Esophagus muscularis mucosa (tissue), 4 donors: ENCODE data around the gene ATPAF2. TPM values are rescaled to one million over a fixed set of nuclear protein-coding genes. Genes with fewer than 3 reads are reported as not detected.

Experiments used
- DNase-seq: peaks from one replicate; pipeline ENCODE4 v3.0.0-alpha.2; 2017; ENCODE audit errors: extremely low spot score
- H3K27ac ChIP-seq, 4 donors: fragments of 200-600 bp; sonication (generic); replicated peaks in 1 of 4; 1 replicate in 3 of 4; 2 replicates in 1 of 4; pipeline ENCODE4 v1.5.1; 2016 to 2019; ENCODE audit warnings: mild to moderate bottlenecking in 1 of 4
- H3K27me3 ChIP-seq, 4 donors: fragments of 200-600 bp; sonication (generic); one replicate each; pipeline versions ENCODE4 v1.5.1 to v1.6.0; 2016 to 2019
- H3K36me3 ChIP-seq, 4 donors: fragments of 200-600 bp; sonication (generic); one replicate each; pipeline ENCODE4 v1.5.1; 2016 to 2019
- H3K4me1 ChIP-seq, 4 donors: fragments of 200-600 bp; sonication (generic); one replicate each; pipeline ENCODE4 v1.5.1; 2016 to 2019
- H3K4me3 ChIP-seq, 4 donors: fragments of 200-600 bp; sonication (generic); 1 replicate in 2 of 4; 2 replicates in 2 of 4; pipeline ENCODE4 v1.5.1; 2016 to 2019; ENCODE audit warnings: mild to moderate bottlenecking in 4 of 4, moderate library complexity in 1 of 4
- H3K9me3 ChIP-seq, 4 donors: fragments of 200-600 bp; sonication (generic); 1 replicate in 3 of 4; 2 replicates in 1 of 4; pipeline ENCODE4 v1.5.1; 2016 to 2019
- EP300 ChIP-seq: sonication (generic); formaldehyde crosslinking; IDR thresholded peaks from one replicate; pipeline ENCODE4 v1.6.1; 2017; ENCODE audit warnings: antibody characterized with exemption
- POLR2A ChIP-seq: fragments of 450-650 bp; IDR thresholded peaks from one replicate; pipeline ENCODE4 v1.6.1; 2017; ENCODE audit warnings: antibody characterized with exemption, moderate library complexity, mild to moderate bottlenecking, low read depth
- POLR2AphosphoS5 ChIP-seq, 2 donors: sonication (generic); formaldehyde crosslinking; IDR thresholded peaks; one replicate each; pipeline ENCODE4 v1.6.1; 2017; ENCODE audit warnings: antibody characterized with exemption in 2 of 2
- WGBS: methylation state at CpG from one replicate; pipeline ENCODE4 v1.1.5; 2018; 5-methylcytosine and 5-hydroxymethylcytosine counted together
- intact Hi-C: fragments of 100-400 bp; cut with DNase I; formaldehyde crosslinking; loops from one replicate; pipeline ENCODE4 v1.15.1; 2023
- total RNA-seq, 4 donors: library from RNA; depleted of rRNA; stranded (reverse); fragments of >200 nt; gene quantifications; one replicate each; pipeline versions ENCODE4 v1.1.0 to v1.2.1, GENCODE V29; 2016
- TF ChIP-seq, protein P1 (sequence below), 3 experiments: fragments of 200-600 bp in 2 of 3; fragments of 450-650 bp in 1 of 3; sonication (generic) in 2 of 3; IDR thresholded peaks; one replicate each; pipeline ENCODE4 v1.5.1; 2017 to 2019; ENCODE audit warnings: antibody characterized with exemption in 3 of 3, mild to moderate bottlenecking in 2 of 3, moderate library complexity in 1 of 3

Gene ATPAF2
- total RNA-seq, 4 donors from 2014 or later, result 10.4 to 26.1 (median 12.3) TPM

DNA sequence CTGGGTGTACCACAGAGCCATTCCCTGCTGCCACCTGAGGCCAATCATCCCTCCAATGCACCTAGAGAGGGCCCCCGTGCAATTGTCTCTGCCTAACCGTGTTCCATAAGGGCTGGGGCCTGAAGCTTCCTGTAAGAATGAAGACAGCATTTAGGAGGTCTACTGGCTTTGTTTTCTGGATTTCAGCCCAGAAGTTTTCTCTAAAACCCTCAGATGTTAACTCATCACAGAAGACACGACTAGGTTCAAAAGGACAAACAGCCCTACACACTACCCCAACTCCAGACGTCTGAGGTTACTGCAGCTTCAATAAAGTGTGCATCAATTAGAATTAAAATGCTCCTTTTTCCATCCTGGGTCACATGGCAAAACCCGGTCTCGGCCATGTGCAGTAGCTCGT lies 38.0 kb upstream of the ATPAF2 start:
- WGBS, result 63% methylated on average over 7 of the region's 7 CpGs
- no peak for DNase-seq
- Histone ChIP-seq H3K4me3 (no peak overlapping the region), H3K27me3 (peaks cover 0 to 19% (median 0%) of the 10 kb centered on the region in 4 donors), H3K4me1 (no peaks in the 10 kb centered on the region), H3K9me3 (no peaks in the 10 kb centered on the region), H3K27ac (no peak overlapping the region), H3K36me3 (no peaks in the 10 kb centered on the region)
- intact Hi-C loops, result no loop called here
- TF ChIP-seq POLR2AphosphoS5 (IDR thresholded peaks at IDR 0.05), result no peak
- TF ChIP-seq POLR2A, result no peak
- TF ChIP-seq, protein P1, sequence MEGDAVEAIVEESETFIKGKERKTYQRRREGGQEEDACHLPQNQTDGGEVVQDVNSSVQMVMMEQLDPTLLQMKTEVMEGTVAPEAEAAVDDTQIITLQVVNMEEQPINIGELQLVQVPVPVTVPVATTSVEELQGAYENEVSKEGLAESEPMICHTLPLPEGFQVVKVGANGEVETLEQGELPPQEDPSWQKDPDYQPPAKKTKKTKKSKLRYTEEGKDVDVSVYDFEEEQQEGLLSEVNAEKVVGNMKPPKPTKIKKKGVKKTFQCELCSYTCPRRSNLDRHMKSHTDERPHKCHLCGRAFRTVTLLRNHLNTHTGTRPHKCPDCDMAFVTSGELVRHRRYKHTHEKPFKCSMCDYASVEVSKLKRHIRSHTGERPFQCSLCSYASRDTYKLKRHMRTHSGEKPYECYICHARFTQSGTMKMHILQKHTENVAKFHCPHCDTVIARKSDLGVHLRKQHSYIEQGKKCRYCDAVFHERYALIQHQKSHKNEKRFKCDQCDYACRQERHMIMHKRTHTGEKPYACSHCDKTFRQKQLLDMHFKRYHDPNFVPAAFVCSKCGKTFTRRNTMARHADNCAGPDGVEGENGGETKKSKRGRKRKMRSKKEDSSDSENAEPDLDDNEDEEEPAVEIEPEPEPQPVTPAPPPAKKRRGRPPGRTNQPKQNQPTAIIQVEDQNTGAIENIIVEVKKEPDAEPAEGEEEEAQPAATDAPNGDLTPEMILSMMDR (IDR thresholded peaks at IDR 0.05), result no peak
- TF ChIP-seq EP300, result no peak

DNA sequence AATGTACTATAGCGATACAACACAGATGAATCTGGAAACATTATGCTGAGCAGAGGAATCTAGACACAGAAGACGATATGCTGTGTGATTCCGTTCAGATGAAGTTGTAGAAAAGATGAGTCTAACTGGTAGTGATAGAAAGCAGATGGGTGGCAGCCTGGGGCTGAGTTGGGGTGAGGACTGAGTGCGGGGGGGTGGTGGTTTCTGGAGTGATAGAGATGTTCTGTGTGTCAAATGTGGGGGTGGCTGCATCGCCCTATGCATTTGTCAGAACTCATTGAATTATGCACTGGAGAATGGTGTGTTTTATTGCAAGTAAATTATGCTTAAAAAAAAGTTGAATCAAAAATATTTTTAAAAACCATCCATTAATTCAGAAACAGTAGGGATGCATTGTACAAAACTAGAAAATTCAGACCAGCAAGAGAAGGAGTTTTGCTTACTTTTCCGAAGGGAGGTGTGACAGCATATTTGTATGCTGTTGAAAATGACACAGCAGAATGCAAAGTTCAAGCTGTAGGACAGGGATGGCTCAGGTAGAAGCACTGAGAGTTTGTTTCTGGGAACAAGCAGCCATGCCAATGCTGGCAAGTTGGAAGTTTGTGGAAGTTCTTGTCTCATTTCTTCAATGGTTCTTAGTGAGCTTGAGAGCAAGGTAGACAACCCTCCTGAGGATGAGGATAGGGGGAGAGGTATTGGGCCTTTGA lies 35.8 kb upstream of the ATPAF2 start:
- Histone ChIP-seq H3K36me3 (no peaks in the 10 kb centered on the region), H3K27me3 (peaks cover 0 to 19% (median 0%) of the 10 kb centered on the region in 4 donors), H3K4me3 (no peak overlapping the region), H3K27ac (no peak overlapping the region), H3K9me3 (no peaks in the 10 kb centered on the region), H3K4me1 (peaks cover 0 to 10% (median 7%) of the 10 kb centered on the region in 4 donors)
- no peak for TF ChIP-seq POLR2A
- TF ChIP-seq, protein P1 (IDR thresholded peaks at IDR 0.05), result no peak
- TF ChIP-seq EP300, result no peak
- TF ChIP-seq POLR2AphosphoS5 (IDR thresholded peaks at IDR 0.05), result no peak
- intact Hi-C loops, result no loop called here
- DNase-seq, result no peak
- 68% methylated on average over 6 of the region's 6 CpGs for WGBS

GRCh38 chr17:18071751-18072150 lies 32.8 kb upstream of the ATPAF2 start:
- Histone ChIP-seq H3K9me3 (no peaks in the 10 kb centered on the region), H3K36me3 (peaks cover 0 to 10% (median 3%) of the 10 kb centered on the region in 4 donors), H3K27me3 (peaks cover 0 to 11% (median 0%) of the 10 kb centered on the region in 4 donors), H3K4me1 (peaks cover 0 to 10% (median 7%) of the 10 kb centered on the region in 4 donors), H3K4me3 (no peak overlapping the region), H3K27ac (no peak overlapping the region)
- intact Hi-C loops, result no loop called here
- TF ChIP-seq, protein P1 (IDR thresholded peaks at IDR 0.05), result no peak
- no peak for TF ChIP-seq POLR2AphosphoS5 (IDR thresholded peaks at IDR 0.05)
- DNase-seq, result no peak

DNA sequence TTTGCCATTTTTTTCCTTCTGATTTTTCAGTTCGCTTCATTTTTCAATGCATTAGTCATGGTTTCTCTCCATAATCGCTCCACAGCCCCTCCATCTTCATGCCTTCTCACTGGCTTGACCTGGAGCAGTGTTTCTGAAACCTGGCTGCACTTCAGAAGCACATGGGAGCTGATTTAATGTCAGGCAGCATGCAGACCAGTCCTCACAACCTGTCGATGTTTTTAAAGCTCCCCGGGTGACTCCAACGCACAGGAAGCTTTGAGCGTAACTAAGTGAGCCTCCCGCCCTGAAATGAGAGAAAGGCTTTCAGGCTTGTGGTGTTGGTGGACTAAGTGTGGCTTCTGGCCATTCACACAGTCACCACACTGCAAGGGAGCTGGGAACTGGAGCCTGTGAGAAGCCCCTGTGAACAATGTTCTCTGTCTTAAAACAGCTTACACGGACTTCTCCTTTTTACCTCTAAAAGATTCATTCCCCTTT lies 31.9 kb upstream of the ATPAF2 start:
- WGBS, result 24% methylated on average over 8 of the region's 8 CpGs
- Histone ChIP-seq H3K27me3 (peaks cover 0 to 4% (median 0%) of the 10 kb centered on the region in 4 donors), H3K9me3 (no peaks in the 10 kb centered on the region), H3K4me1 (peaks cover 0 to 10% (median 7%) of the 10 kb centered on the region in 4 donors), H3K4me3 (no peak overlapping the region), H3K36me3 (peaks cover 0 to 18% (median 9%) of the 10 kb centered on the region in 4 donors), H3K27ac (no peak overlapping the region)
- intact Hi-C loops, result no loop called here
- TF ChIP-seq POLR2A, result no peak
- TF ChIP-seq POLR2AphosphoS5 (IDR thresholded peaks at IDR 0.05), result no peak
- TF ChIP-seq, protein P1 (IDR thresholded peaks at IDR 0.05), result no peak
- TF ChIP-seq EP300, result no peak
- no peak for DNase-seq

GRCh38 chr17:18069101-18069500 lies 30.1 kb upstream of the ATPAF2 start:
- no peak overlapping the region for H3K27ac ChIP-seq
- 100% methylated on average over 2 of the region's 2 CpGs for WGBS
- H3K4me1 ChIP-seq, result peaks cover 0 to 10% (median 7%) of the 10 kb centered on the region in 4 donors
- H3K4me3 ChIP-seq, result no peak overlapping the region
- TF ChIP-seq, protein P1 (IDR thresholded peaks at IDR 0.05), result no peak
- TF ChIP-seq POLR2A (no peak), EP300 (no peak), POLR2AphosphoS5 (IDR thresholded peaks at IDR 0.05) (no peak)
- intact Hi-C loops, result no loop called here
- no peaks in the 10 kb centered on the region for H3K9me3 ChIP-seq
- DNase-seq, result no peak
- H3K27me3 ChIP-seq, result no peaks in the 10 kb centered on the region
- peaks cover 9 to 36% (median 25%) of the 10 kb centered on the region in 4 donors for H3K36me3 ChIP-seq
